Neural crest cell (in vitro differentiated cells): Measurements from ENCODE around the gene LDB2. TPM values are rescaled to one million over a fixed set of nuclear protein-coding genes. Genes with fewer than 3 reads are reported as not detected.

Experiments used
- DNase-seq: peaks from one replicate; pipeline ENCODE4 v3.0.0; 2021; ENCODE audit warnings: low read depth, mixed read lengths, low spot score
- H3K27ac Mint-ChIP-seq: one replicate; pipeline ENCODE4 v1.8.0; 2021; ENCODE audit warnings: mild to moderate bottlenecking, mixed read lengths; ENCODE audit not compliant: unreplicated experiment
- H3K27me3 Mint-ChIP-seq: 2 replicates; pipeline ENCODE4 v1.8.0; 2021; ENCODE audit warnings: low read depth, mild to moderate bottlenecking, mixed read lengths
- H3K36me3 Mint-ChIP-seq: 2 replicates; pipeline ENCODE4 v1.8.0; 2021; ENCODE audit warnings: low read depth, mild to moderate bottlenecking, mixed read lengths
- H3K4me1 Mint-ChIP-seq: 2 replicates; pipeline ENCODE4 v1.8.0; 2021; ENCODE audit warnings: mixed read lengths
- H3K4me3 Mint-ChIP-seq: one replicate; pipeline ENCODE4 v1.8.0; 2021; ENCODE audit warnings: mild to moderate bottlenecking, mixed read lengths
- H3K9me3 Mint-ChIP-seq: 2 replicates; pipeline ENCODE4 v1.8.0; 2021; ENCODE audit warnings: mixed read lengths
- CTCF ChIP-seq: fragments of 200-600 bp; sonication (generic); conservative IDR thresholded peaks from 2 replicates; pipeline ENCODE4 v1.5.0; 2021; ENCODE audit warnings: antibody characterized with exemption, mild to moderate bottlenecking
- total RNA-seq: library from RNA; stranded (reverse); gene quantifications from 2 replicates; pipeline ENCODE4 v1.2.1, GENCODE V29; 2021

LDB2 gene
- total RNA-seq, 1 donor from 2014 or later = 12.7 TPM

GRCh38 chr4:16824278-16824806 lies 74.1 kb downstream of the LDB2 start:
- no peak for TF ChIP-seq CTCF
- DNase-seq = no peak
- Mint-ChIP-seq H3K27me3 (no peaks in the 10 kb centered on the region), H3K9me3 (no peaks in the 10 kb centered on the region), H3K4me1 (peaks cover 15% of the 10 kb centered on the region), H3K36me3 (no peaks in the 10 kb centered on the region), H3K4me3 (no peak overlapping the region), H3K27ac (no peak overlapping the region)

- H3K9me3 Mint-ChIP-seq = no peaks in the 10 kb centered on the region
- H3K4me1 Mint-ChIP-seq = peaks cover 27% of the 10 kb centered on the region
- H3K4me3 Mint-ChIP-seq = no peak overlapping the region
- H3K36me3 Mint-ChIP-seq = no peaks in the 10 kb centered on the region
- no peaks in the 10 kb centered on the region for H3K27me3 Mint-ChIP-seq
- TF ChIP-seq CTCF = no peak
- H3K27ac Mint-ChIP-seq = peak overlapping the region; percentile 30
- no peak for DNase-seq
Observed at GRCh38 chr4:16820329-16820728, 78.1 kb downstream of the LDB2 start.

- no peaks in the 10 kb centered on the region for H3K36me3 Mint-ChIP-seq
- no peak overlapping the region for H3K27ac Mint-ChIP-seq
- H3K27me3 Mint-ChIP-seq = no peaks in the 10 kb centered on the region
- H3K9me3 Mint-ChIP-seq = no peaks in the 10 kb centered on the region
- H3K4me3 Mint-ChIP-seq = no peak overlapping the region
- no peak for TF ChIP-seq CTCF
- peaks cover 27% of the 10 kb centered on the region for H3K4me1 Mint-ChIP-seq
- DNase-seq = no peak
Observed at GRCh38 chr4:16819652-16820051, 78.8 kb downstream of the LDB2 start.

GRCh38 chr4:16818005-16818404 lies 80.4 kb downstream of the LDB2 start:
- Mint-ChIP-seq H3K9me3 (no peaks in the 10 kb centered on the region), H3K27ac (no peak overlapping the region), H3K27me3 (no peaks in the 10 kb centered on the region), H3K4me1 (peaks cover 27% of the 10 kb centered on the region), H3K36me3 (no peaks in the 10 kb centered on the region), H3K4me3 (no peak overlapping the region)
- no peak for TF ChIP-seq CTCF
- no peak for DNase-seq

- TF ChIP-seq CTCF = no peak
- H3K27me3 Mint-ChIP-seq = no peaks in the 10 kb centered on the region
- DNase-seq = no peak
- H3K4me1 Mint-ChIP-seq = peaks cover 27% of the 10 kb centered on the region
- no peak overlapping the region for H3K4me3 Mint-ChIP-seq
- no peaks in the 10 kb centered on the region for H3K36me3 Mint-ChIP-seq
- no peak overlapping the region for H3K27ac Mint-ChIP-seq
- no peaks in the 10 kb centered on the region for H3K9me3 Mint-ChIP-seq
Observed at GRCh38 chr4:16817286-16817685, 81.2 kb downstream of the LDB2 start.

- H3K27me3 Mint-ChIP-seq = no peaks in the 10 kb centered on the region
- no peak for DNase-seq
- H3K36me3 Mint-ChIP-seq = no peaks in the 10 kb centered on the region
- no peak overlapping the region for H3K27ac Mint-ChIP-seq
- peaks cover 22% of the 10 kb centered on the region for H3K4me1 Mint-ChIP-seq
- no peaks in the 10 kb centered on the region for H3K9me3 Mint-ChIP-seq
- TF ChIP-seq CTCF = no peak
- no peak overlapping the region for H3K4me3 Mint-ChIP-seq
Observed at GRCh38 chr4:16814361-16814760, 84.1 kb downstream of the LDB2 start.
